ENCODE data around the gene CEACAM7. TPM values are rescaled to one million over a fixed set of nuclear protein-coding genes. Genes with fewer than 3 reads are reported as not detected.
"Not testable (repeated sequence)": the region's sequence is repeated elsewhere in the genome, so short reads cannot be mapped to it uniquely, and the experiment has no call there.

CEACAM7 gene
- total and polyA plus RNA-seq, 4 experiments from 2014 or later, result not detected

GRCh38 chr19:41656756-41657155 lies 31.3 kb downstream of the CEACAM7 start:
- H3K4me3 Mint-ChIP-seq, result peak overlapping the region in 7 of 8 donors; percentile 53 to 76 (median 64)
- H3K27ac ChIP-seq (ENCODE audit: low read depth, low read length), result peak overlapping the region; percentile 44
- peaks cover 4 to 11% of the 10 kb centered on the region in 2 donors for H3K36me3 Mint-ChIP-seq
- DNase-seq, result peak; percentile 39 to 71 (median 48)
- H3K9me3 ChIP-seq (ENCODE audit: control insufficient read depth in 1 of 2, low read length in 2 of 2); H3K36me3 ChIP-seq (ENCODE audit: insufficient read depth, low read length); intact Hi-C loops (cut with micrococcal nuclease); H3K4me3 ChIP-seq (ENCODE audit: low read length in 2 of 2); H3K27me3 ChIP-seq (ENCODE audit: insufficient read depth, low read length): not testable (repeated sequence)
- POLR2A ChIA-PET (ENCODE audit: partially characterized antibody), result interaction anchor here (1.1 kb wide), 1 partner anchor 15 kb away, joined by 3 read pairs; no protein-coding TSS in a partner anchor
- peaks cover 10 to 36% (median 22%) of the 10 kb centered on the region in 4 donors for H3K4me1 Mint-ChIP-seq
- CTCF ChIA-PET (ENCODE audit: partially characterized antibody), result interaction anchor here (1.3 to 2.0 kb wide), 2 partner anchors 10 to 14 kb away, joined by 8 to 11 read pairs; no protein-coding TSS in a partner anchor
- peaks cover 2 to 45% (median 32%) of the 10 kb centered on the region in 8 donors for H3K9me3 Mint-ChIP-seq
- peaks cover 31 to 48% of the 10 kb centered on the region in 2 donors for H3K27me3 Mint-ChIP-seq
- H3K4me1 ChIP-seq (ENCODE audit: insufficient read depth, low read length), result peaks cover 18% of the 10 kb centered on the region
- H3K27ac Mint-ChIP-seq, result peak overlapping the region; percentile 8 to 93 (median 90)

DNA sequence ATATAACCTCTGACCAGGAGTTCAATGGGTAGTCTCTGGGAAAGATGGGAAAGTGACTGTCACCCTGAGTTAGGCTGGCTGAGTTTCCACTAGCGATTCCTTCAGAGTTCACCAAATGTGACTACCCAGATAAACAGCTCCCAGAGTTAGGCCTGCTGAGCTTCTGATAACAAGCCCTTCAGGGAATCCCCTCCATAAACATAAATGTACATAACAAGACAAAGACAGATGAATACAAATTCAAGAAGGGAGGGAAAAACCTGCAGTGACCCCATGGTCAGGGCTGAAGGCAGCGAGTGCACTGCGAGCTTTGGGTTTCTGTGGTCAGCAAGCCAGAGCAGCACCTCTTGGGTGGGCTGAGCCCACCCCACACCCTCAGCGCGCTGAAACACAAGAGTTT lies 35.8 kb downstream of the CEACAM7 start:
- Histone ChIP-seq H3K27me3 (ENCODE audit: insufficient read depth, low read length) (no peaks in the 10 kb centered on the region), H3K9me3 (ENCODE audit: control insufficient read depth in 1 of 2, low read length in 2 of 2) (no peaks in the 10 kb centered on the region), H3K27ac (ENCODE audit: low read depth, low read length) (no peak overlapping the region), H3K4me3 (ENCODE audit: low read length in 2 of 2) (no peak overlapping the region), H3K36me3 (ENCODE audit: insufficient read depth, low read length) (no peaks in the 10 kb centered on the region), H3K4me1 (ENCODE audit: insufficient read depth, low read length) (peaks cover 10% of the 10 kb centered on the region)
- intact Hi-C loops (cut with micrococcal nuclease), result no loop called here
- Mint-ChIP-seq H3K4me1 (peaks cover 9 to 23% (median 13%) of the 10 kb centered on the region in 4 donors), H3K9me3 (peaks cover 2 to 29% (median 24%) of the 10 kb centered on the region in 8 donors), H3K4me3 (no peak overlapping the region), H3K27ac (no peak overlapping the region), H3K27me3 (peaks cover 26 to 30% of the 10 kb centered on the region in 2 donors), H3K36me3 (peaks cover 4 to 8% of the 10 kb centered on the region in 2 donors)
- DNase-seq, result no peak
- ChIA-PET CTCF (ENCODE audit: partially characterized antibody) (interaction anchor here (0.6 to 4.6 kb wide), 6 partner anchors 10 to 101 kb away, joined by 3 to 31 read pairs (median 4); no protein-coding TSS in a partner anchor), POLR2A (ENCODE audit: partially characterized antibody) (no interaction called here)

- intact Hi-C loops (cut with micrococcal nuclease), result no loop called here
- Mint-ChIP-seq H3K27me3 (peaks cover 24 to 29% of the 10 kb centered on the region in 2 donors), H3K4me1 (peaks cover 0 to under 1% (median 0%) of the 10 kb centered on the region in 4 donors), H3K36me3 (peaks cover 3 to 4% of the 10 kb centered on the region in 2 donors), H3K27ac (peak overlapping the region in 1 of 7 donors; percentile 43), H3K4me3 (no peak overlapping the region), H3K9me3 (peaks cover 0 to 23% (median 14%) of the 10 kb centered on the region in 8 donors)
- no peaks in the 10 kb centered on the region for H3K27me3 ChIP-seq (ENCODE audit: insufficient read depth, low read length)
- H3K4me1 ChIP-seq (ENCODE audit: insufficient read depth, low read length), result no peaks in the 10 kb centered on the region
- no peak overlapping the region for H3K27ac ChIP-seq (ENCODE audit: low read depth, low read length)
- H3K4me3 ChIP-seq (ENCODE audit: low read length in 2 of 2), result no peak overlapping the region
- POLR2A ChIA-PET (ENCODE audit: partially characterized antibody), result no interaction called here
- H3K36me3 ChIP-seq (ENCODE audit: insufficient read depth, low read length), result no peaks in the 10 kb centered on the region
- no peaks in the 10 kb centered on the region for H3K9me3 ChIP-seq (ENCODE audit: control insufficient read depth in 1 of 2, low read length in 2 of 2)
- no peak for DNase-seq
- CTCF ChIA-PET (ENCODE audit: partially characterized antibody), result interaction anchor here (0.8 kb wide), 1 partner anchor 41 kb away, joined by 3 read pairs; no protein-coding TSS in a partner anchor
Measured at GRCh38 chr19:41649827-41650226, 38.2 kb downstream of the CEACAM7 start.

DNA sequence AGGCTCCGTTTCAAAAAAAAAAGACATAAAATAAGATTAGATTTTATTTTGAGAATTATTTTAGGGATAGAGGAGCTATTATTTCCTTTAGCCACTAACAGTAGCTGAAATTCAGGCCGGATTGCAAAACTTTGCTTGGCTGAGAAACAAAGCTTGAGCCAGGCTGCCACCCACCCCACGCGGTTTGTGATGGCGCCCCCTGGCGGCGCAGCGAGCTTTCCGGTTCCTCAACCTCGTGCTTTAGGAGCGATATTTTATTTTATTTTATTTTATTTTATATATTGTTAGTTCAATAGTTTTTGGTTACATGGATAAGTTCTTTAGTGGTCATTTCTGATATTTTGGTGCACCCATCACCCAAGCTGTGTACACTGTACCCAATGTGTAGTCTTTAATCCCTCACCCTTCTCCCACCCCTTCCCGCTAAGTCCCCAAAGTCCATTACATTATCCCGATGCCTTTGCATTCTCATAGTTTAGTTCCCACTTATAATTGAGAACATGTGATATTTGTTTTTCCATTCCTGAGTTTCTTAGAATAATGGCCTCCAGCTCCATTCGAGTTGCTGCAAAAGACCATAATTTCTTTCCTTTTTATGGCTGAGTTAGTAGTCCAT lies 41.4 kb downstream of the CEACAM7 start:
- no peaks in the 10 kb centered on the region for H3K9me3 ChIP-seq (ENCODE audit: control insufficient read depth in 1 of 2, low read length in 2 of 2)
- DNase-seq, result peak in 3 of 5 donors; percentile 14 to 16 (median 15)
- no peaks in the 10 kb centered on the region for H3K36me3 ChIP-seq (ENCODE audit: insufficient read depth, low read length)
- H3K4me3 Mint-ChIP-seq, result no peak overlapping the region
- H3K36me3 Mint-ChIP-seq, result no peaks in the 10 kb centered on the region
- no peaks in the 10 kb centered on the region for H3K9me3 Mint-ChIP-seq
- no peaks in the 10 kb centered on the region for H3K4me1 ChIP-seq (ENCODE audit: insufficient read depth, low read length)
- H3K27ac Mint-ChIP-seq, result peak overlapping the region in 1 of 7 donors; percentile 12
- no peak overlapping the region for H3K27ac ChIP-seq (ENCODE audit: low read depth, low read length)
- intact Hi-C loops (cut with micrococcal nuclease), result no loop called here
- H3K4me3 ChIP-seq (ENCODE audit: low read length in 2 of 2), result no peak overlapping the region
- H3K4me1 Mint-ChIP-seq, result peaks cover 3 to 4% (median 4%) of the 10 kb centered on the region in 4 donors
- POLR2A ChIA-PET (ENCODE audit: partially characterized antibody), result no interaction called here
- CTCF ChIA-PET (ENCODE audit: partially characterized antibody), result interaction anchor here (0.7 to 2.0 kb wide), 7 partner anchors 10 to 107 kb away, joined by 3 to 8 read pairs (median 3); no protein-coding TSS in a partner anchor
- H3K27me3 Mint-ChIP-seq, result peaks cover 15 to 28% of the 10 kb centered on the region in 2 donors
- H3K27me3 ChIP-seq (ENCODE audit: insufficient read depth, low read length), result no peaks in the 10 kb centered on the region

DNA sequence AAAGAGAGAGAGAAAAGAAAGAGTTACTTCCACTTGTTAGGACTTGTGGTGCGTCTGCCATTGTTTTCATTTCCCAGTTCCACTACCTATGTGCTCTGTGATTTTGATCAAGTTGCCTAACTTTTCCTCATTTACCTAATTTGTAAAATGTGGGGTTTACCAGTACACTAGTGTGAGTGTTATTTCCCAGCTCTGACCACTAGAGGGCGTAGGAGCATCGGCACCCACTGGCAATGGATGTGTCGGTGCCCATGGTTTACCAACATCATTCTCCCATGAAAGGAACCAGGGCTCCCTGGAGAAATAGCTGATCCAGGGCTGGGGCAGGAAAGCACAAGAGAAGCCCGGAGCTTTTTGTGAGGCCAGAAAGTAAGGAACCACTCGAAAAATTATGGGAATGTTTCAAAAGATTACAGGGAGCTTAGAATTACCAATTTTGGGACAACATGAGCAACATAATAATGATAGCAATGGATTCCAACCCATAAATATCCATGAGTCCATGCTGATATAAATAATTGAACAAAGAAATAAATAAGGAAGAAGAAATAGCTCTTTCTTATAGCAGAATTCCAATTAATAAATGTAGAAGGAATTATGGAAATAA lies 46.1 kb downstream of the CEACAM7 start:
- no peak overlapping the region for H3K4me3 Mint-ChIP-seq
- DNase-seq, result peak; percentile 60 to 72 (median 69)
- intact Hi-C loops (cut with micrococcal nuclease), result loop anchor here (5.0 kb wide), 2 partner anchors 50 to 105 kb away; no protein-coding TSS in a partner anchor
- peaks cover 0 to 3% (median under 1%) of the 10 kb centered on the region in 8 donors for H3K9me3 Mint-ChIP-seq
- H3K36me3 ChIP-seq (ENCODE audit: insufficient read depth, low read length), result no peaks in the 10 kb centered on the region
- peak overlapping the region in 1 of 7 donors; percentile 24 for H3K27ac Mint-ChIP-seq
- ChIA-PET POLR2A (ENCODE audit: partially characterized antibody) (interaction anchor here (0.9 kb wide), 1 partner anchor 16 kb away, joined by 3 read pairs; no protein-coding TSS in a partner anchor), CTCF (ENCODE audit: partially characterized antibody) (interaction anchor here (0.6 to 3.5 kb wide), 30 partner anchors 10 to 305 kb away, joined by 3 to 72 read pairs (median 4); partner anchors contain the start of gene CEACAM7)
- no peak overlapping the region for H3K27ac ChIP-seq (ENCODE audit: low read depth, low read length)
- H3K36me3 Mint-ChIP-seq, result no peaks in the 10 kb centered on the region
- peaks cover 9 to 14% of the 10 kb centered on the region in 2 donors for H3K27me3 Mint-ChIP-seq
- H3K4me1 ChIP-seq (ENCODE audit: insufficient read depth, low read length), result peaks cover 28% of the 10 kb centered on the region
- no peaks in the 10 kb centered on the region for H3K27me3 ChIP-seq (ENCODE audit: insufficient read depth, low read length)
- no peaks in the 10 kb centered on the region for H3K9me3 ChIP-seq (ENCODE audit: control insufficient read depth in 1 of 2, low read length in 2 of 2)
- H3K4me3 ChIP-seq (ENCODE audit: low read length in 2 of 2), result no peak overlapping the region
- H3K4me1 Mint-ChIP-seq, result peaks cover 7 to 22% (median 13%) of the 10 kb centered on the region in 4 donors

DNA sequence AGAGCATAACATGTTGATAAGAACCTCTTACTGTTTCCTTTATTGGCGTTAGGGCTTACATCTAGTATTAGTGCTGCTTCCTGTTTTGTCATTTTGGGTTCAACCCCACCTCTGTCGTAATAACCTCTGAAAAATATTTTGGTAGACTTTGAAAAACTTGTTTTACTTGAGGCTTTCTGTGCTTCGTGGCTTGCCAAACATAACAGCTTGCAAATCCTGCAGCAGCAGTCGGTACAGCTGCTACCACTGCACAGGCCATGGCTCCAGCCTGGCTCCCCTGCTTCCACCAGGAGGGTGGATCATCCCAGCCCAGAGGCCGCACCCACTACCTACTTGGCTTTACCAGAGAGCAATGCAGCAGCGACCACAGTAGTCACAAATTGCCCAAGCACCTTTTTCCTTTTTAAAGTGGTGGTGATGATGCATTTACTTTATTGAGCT lies 49.4 kb downstream of the CEACAM7 start:
- Histone ChIP-seq H3K9me3 (ENCODE audit: control insufficient read depth in 1 of 2, low read length in 2 of 2) (no peaks in the 10 kb centered on the region), H3K27ac (ENCODE audit: low read depth, low read length) (no peak overlapping the region), H3K4me3 (ENCODE audit: low read length in 2 of 2) (no peak overlapping the region), H3K27me3 (ENCODE audit: insufficient read depth, low read length) (no peaks in the 10 kb centered on the region), H3K4me1 (ENCODE audit: insufficient read depth, low read length) (peaks cover 28% of the 10 kb centered on the region), H3K36me3 (ENCODE audit: insufficient read depth, low read length) (no peaks in the 10 kb centered on the region)
- H3K36me3 Mint-ChIP-seq, result no peaks in the 10 kb centered on the region
- peak in 4 of 5 donors; percentile 17 to 33 (median 24) for DNase-seq
- H3K27me3 Mint-ChIP-seq, result peaks cover 27 to 39% of the 10 kb centered on the region in 2 donors
- CTCF ChIA-PET (ENCODE audit: partially characterized antibody), result interaction anchor here (1.0 to 2.1 kb wide), 3 partner anchors 13 to 53 kb away, joined by 5 to 14 read pairs (median 6); no protein-coding TSS in a partner anchor
- peaks cover 7 to 22% (median 13%) of the 10 kb centered on the region in 4 donors for H3K4me1 Mint-ChIP-seq
- intact Hi-C loops (cut with micrococcal nuclease), result no loop called here
- peaks cover 0 to 12% (median 3%) of the 10 kb centered on the region in 8 donors for H3K9me3 Mint-ChIP-seq
- peak overlapping the region in 6 of 8 donors; percentile 0 to 64 (median 27) for H3K4me3 Mint-ChIP-seq
- peak overlapping the region; percentile 48 to 89 (median 72) for H3K27ac Mint-ChIP-seq
- POLR2A ChIA-PET (ENCODE audit: partially characterized antibody), result no interaction called here

DNA sequence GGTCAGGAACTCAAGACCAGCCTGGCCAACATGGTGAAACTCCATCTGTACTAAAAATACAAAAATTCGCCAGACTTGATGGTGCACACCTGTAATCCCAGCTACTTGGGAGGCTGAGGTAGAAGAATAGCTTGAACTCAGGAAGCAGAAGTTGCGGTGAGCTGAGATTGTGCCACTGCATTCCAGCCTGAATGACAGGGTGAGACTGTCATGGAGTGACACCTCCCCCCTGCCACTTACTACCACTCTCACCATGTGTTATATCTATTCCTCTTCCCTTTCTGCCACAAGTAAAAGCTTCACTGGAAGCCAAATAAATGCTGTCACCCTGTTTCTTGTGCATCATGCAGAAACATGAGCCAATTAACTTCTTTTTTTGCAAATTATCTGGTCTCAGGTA lies 50.6 kb downstream of the CEACAM7 start:
- Mint-ChIP-seq H3K27ac (no peak overlapping the region), H3K9me3 (peaks cover 0 to 13% (median 3%) of the 10 kb centered on the region in 8 donors), H3K4me3 (no peak overlapping the region), H3K36me3 (no peaks in the 10 kb centered on the region), H3K4me1 (peaks cover 7 to 22% (median 13%) of the 10 kb centered on the region in 4 donors), H3K27me3 (peaks cover 26 to 44% of the 10 kb centered on the region in 2 donors)
- intact Hi-C loops (cut with micrococcal nuclease), result no loop called here
- Histone ChIP-seq H3K27me3 (ENCODE audit: insufficient read depth, low read length) (no peaks in the 10 kb centered on the region), H3K9me3 (ENCODE audit: control insufficient read depth in 1 of 2, low read length in 2 of 2) (no peaks in the 10 kb centered on the region), H3K4me3 (ENCODE audit: low read length in 2 of 2) (no peak overlapping the region), H3K27ac (ENCODE audit: low read depth, low read length) (no peak overlapping the region), H3K36me3 (ENCODE audit: insufficient read depth, low read length) (no peaks in the 10 kb centered on the region), H3K4me1 (ENCODE audit: insufficient read depth, low read length) (peaks cover 28% of the 10 kb centered on the region)
- DNase-seq, result no peak
- POLR2A ChIA-PET (ENCODE audit: partially characterized antibody), result no interaction called here
- CTCF ChIA-PET (ENCODE audit: partially characterized antibody), result interaction anchor here (1.0 to 1.1 kb wide), 2 partner anchors 54 kb away, joined by 3 to 5 read pairs; no protein-coding TSS in a partner anchor
